ENCODE results near the gene SYNE3.

The SYNE3 gene

GRCh38 chr14:95474486-95474885 is 42.0 kb downstream of the SYNE3 start:
- DNase-seq (ENCODE audit: low spot score), result no peak

GRCh38 chr14:95472819-95473251 is 43.6 kb downstream of the SYNE3 start:
- no peak for DNase-seq (ENCODE audit: low spot score)

- no peak for DNase-seq (ENCODE audit: low spot score)
Measured at GRCh38 chr14:95471476-95471875, 45.0 kb downstream of the SYNE3 start.

GRCh38 chr14:95471016-95471415 is 45.4 kb downstream of the SYNE3 start:
- DNase-seq (ENCODE audit: low spot score), result no peak

- no peak for DNase-seq (ENCODE audit: low spot score)
Measured at GRCh38 chr14:95469134-95469481, 47.3 kb downstream of the SYNE3 start.

GRCh38 chr14:95468448-95469133 is 47.9 kb downstream of the SYNE3 start:
- no peak for DNase-seq (ENCODE audit: low spot score)

- no peak for DNase-seq (ENCODE audit: low spot score)
Measured at GRCh38 chr14:95467657-95468056, 48.8 kb downstream of the SYNE3 start.

- DNase-seq (ENCODE audit: low spot score), result no peak
Measured at GRCh38 chr14:95467232-95467631, 49.2 kb downstream of the SYNE3 start.

All from COLO829 (cell line).